ENCODE data around the gene RRAGC.

The RRAGC gene

DNA sequence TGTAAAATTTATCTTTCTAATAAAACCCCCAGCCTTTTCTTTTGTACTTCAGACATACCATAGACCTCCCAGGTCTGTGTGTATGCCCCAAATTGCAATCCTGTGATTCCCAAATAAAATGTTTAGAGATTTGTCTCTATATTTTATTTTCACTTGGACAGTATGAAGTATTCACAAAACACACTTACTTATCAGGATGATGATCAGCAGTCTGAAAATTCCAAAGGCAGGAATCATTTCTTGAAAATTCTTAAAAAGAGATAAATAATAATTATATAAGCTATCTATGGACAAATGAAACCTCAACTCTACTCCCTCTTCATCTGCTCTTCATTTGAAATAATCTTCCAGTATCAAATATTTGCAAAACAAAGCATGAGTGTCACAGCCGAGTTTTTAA is 33.4 kb upstream of the RRAGC start:
- no peak overlapping the region for H3K27ac ChIP-seq

DNA sequence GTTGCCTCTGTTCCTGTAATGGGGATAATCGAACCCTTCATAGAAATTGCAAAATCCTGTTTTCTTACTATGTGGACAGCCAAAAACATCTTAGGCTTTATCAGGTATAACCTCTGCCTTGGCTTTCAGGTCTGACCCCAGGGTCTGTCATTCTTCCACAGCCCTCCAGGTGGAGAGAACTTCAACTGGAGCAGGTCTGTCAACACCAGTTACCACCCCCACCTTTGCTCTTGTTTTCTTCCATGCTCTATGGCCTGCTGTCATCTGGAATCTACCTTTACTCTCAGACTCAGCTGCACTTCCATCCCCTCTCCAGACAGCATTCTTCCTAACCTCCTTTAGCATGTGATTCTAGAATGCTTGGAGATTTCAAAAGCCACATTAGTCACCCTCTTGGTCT is 32.2 kb upstream of the RRAGC start:
- H3K27ac ChIP-seq, result no peak overlapping the region
- TF ChIP-seq, protein P1, sequence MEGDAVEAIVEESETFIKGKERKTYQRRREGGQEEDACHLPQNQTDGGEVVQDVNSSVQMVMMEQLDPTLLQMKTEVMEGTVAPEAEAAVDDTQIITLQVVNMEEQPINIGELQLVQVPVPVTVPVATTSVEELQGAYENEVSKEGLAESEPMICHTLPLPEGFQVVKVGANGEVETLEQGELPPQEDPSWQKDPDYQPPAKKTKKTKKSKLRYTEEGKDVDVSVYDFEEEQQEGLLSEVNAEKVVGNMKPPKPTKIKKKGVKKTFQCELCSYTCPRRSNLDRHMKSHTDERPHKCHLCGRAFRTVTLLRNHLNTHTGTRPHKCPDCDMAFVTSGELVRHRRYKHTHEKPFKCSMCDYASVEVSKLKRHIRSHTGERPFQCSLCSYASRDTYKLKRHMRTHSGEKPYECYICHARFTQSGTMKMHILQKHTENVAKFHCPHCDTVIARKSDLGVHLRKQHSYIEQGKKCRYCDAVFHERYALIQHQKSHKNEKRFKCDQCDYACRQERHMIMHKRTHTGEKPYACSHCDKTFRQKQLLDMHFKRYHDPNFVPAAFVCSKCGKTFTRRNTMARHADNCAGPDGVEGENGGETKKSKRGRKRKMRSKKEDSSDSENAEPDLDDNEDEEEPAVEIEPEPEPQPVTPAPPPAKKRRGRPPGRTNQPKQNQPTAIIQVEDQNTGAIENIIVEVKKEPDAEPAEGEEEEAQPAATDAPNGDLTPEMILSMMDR (IDR thresholded peaks at IDR 0.05), result no peak
- TF ChIP-seq ZFX (IDR thresholded peaks at IDR 0.05; ENCODE audit: borderline replicate concordance), result no peak

More for the DNA sequence above, 33.4 kb upstream of the RRAGC start:
- no peak for TF ChIP-seq ZFX (IDR thresholded peaks at IDR 0.05; ENCODE audit: borderline replicate concordance)
- TF ChIP-seq, protein P1 (IDR thresholded peaks at IDR 0.05), result no peak

DNA sequence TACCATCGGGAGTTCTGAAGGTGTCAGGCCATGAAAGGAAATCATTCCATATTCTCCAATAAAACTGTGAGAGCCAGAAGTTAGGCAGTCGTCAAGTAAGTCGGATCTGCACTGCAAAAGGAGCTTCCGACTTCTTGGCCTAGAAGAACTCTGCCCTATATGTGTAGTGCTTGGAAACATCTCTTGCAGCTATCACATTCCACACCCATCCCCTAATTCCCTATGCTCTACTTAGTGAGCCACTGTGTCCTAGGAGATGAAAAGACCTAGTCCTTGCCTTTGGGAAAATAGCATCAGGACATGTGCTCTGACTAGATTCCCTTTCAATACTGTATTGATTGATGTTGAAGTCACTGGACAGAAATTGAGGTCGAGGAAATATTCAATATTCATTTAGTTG is 30.0 kb upstream of the RRAGC start:
- H3K27ac ChIP-seq, result no peak overlapping the region
- TF ChIP-seq ZFX (IDR thresholded peaks at IDR 0.05; ENCODE audit: borderline replicate concordance), result no peak
- TF ChIP-seq, protein P1 (IDR thresholded peaks at IDR 0.05), result no peak

DNA sequence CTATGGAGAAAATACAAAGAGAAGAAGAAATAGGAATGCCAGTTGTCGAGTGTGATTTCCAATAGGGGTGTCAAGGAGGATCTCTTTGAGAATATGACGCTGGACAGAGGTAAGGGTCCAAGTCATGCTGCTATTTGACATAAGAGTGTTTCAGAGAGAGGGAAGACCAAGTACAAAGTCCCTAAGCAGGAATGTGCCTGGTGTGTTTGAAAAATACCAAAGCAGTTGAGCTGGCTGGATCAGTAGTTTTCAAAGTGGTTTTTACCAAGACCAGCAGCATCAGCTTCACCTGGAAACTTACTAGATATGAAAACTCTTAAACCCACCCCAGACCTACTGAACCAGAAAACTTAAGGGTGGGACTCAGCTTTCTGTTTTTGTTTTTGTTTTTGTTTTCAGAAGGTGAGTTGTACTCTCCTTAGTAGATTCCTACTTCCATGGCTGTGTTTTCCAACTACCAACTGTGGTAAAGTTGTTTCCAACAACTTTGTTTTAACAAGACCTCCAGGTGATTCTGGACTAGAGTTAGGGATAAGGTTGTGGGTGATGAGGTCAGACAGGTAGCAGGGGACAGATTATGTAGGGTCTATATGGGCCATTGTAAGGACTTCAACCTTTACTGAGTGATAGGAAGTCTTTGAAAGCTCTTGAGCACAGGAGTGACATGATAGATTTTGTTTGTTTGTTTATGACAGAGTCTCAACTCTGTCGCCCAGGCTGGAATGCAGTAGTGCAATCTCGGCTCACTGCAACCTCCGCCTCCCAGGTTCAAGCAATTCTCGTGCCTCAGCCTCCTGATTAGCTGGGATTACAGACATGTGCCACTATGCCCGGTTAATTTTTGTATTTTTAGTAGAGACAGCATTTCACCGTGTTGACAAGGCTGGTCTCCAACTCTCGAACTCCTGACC is 29.1 kb upstream of the RRAGC start:
- TF ChIP-seq, protein P1 (IDR thresholded peaks at IDR 0.05), result no peak
- no peak for TF ChIP-seq ZFX (IDR thresholded peaks at IDR 0.05; ENCODE audit: borderline replicate concordance)
- H3K27ac ChIP-seq, result no peak overlapping the region

DNA sequence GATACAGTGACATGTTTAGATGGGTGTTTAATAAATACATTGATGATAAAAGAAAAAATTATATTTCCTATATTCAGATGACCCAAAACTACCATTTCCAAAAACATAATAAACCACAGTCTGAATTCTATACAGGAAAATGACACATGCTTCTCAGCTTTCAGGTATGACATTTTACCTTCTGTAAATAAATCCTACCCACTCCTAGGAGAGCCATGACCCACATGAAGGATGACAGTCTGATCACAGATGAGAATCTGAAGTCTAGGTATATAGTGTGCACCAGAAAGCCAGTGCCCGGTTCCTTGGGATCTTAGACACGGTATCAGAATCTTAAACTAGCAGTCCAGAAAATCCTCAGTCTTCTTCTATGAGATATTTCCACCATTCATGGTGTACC is 25.5 kb upstream of the RRAGC start:
- no peak for TF ChIP-seq ZFX (IDR thresholded peaks at IDR 0.05; ENCODE audit: borderline replicate concordance)
- TF ChIP-seq, protein P1 (IDR thresholded peaks at IDR 0.05), result no peak
- no peak overlapping the region for H3K27ac ChIP-seq

DNA sequence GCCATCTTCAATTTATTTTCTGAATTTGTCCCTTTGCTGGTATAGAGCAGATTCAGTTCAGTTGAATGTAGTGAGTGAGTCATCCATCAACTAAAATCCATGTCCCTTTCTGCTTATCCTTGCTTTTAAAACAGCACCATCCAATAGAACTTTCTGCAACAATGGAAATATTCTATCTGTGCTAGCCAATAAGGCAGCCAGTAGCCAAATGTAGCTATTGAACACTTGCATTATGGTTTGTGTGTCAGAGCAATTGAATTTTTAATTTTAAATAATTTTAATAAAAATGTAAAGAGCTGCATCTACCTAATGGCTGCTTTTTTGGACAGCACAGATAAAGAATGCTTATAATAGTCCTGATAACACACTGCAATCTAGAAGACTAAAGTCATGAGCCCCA is 21.9 kb upstream of the RRAGC start, which contains the start of gene GJA9:
GJA9 (minus strand) TSS at position 101 of the 400 bp plus-strand sequence. CDS start 5,489 bp downstream, outside the sequence.
- TF ChIP-seq ZFX (IDR thresholded peaks at IDR 0.05; ENCODE audit: borderline replicate concordance), result no peak
- TF ChIP-seq, protein P1 (IDR thresholded peaks at IDR 0.05), result no peak
- H3K27ac ChIP-seq, result no peak within 1 kb of the TSS

DNA sequence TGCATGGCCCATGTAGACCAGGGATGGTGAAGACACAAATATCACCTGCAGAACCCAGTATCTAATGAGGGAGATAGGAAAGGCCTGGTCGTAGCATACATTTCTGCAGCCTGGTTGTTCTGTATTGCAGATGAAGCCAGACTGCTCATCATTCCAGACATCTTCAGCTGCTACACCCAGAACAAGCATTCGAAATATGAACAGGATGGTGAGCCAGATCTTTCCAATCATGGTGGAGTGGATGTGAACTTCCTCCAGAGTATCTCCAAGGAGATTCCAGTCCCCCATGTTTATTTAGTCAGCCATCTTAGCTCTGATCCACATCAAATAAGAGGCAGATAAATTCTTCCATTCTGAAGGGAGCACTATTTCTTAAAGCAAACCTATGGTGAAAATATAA is 16.2 kb upstream of the RRAGC start:
- TF ChIP-seq, protein P1 (IDR thresholded peaks at IDR 0.05), result no peak
- TF ChIP-seq ZFX (IDR thresholded peaks at IDR 0.05; ENCODE audit: borderline replicate concordance), result no peak
- H3K27ac ChIP-seq, result no peak overlapping the region
